Measurements from ENCODE around the gene LMX1A. TPM values are rescaled to one million over a fixed set of nuclear protein-coding genes. Genes with fewer than 3 reads are reported as not detected.

LMX1A gene
- total RNA-seq, 4 donors from 2014 or later, result 0.13 to 1.1 (median 0.51) TPM

GRCh38 chr1:165313903-165314302 lies 42.6 kb downstream of the LMX1A start:
- TF ChIP-seq CTCF (IDR thresholded peaks at IDR 0.05), result no peak
- TF ChIP-seq POLR2AphosphoS5 (IDR thresholded peaks at IDR 0.05), result no peak
- no peak for TF ChIP-seq POLR2A (IDR thresholded peaks at IDR 0.05)
- no peak for TF ChIP-seq EP300 (IDR thresholded peaks at IDR 0.05)
- Histone ChIP-seq H3K9me3 (peaks cover 0 to 10% (median 0%) of the 10 kb centered on the region in 3 donors), H3K36me3 (no peaks in the 10 kb centered on the region), H3K27ac (no peak overlapping the region), H3K4me3 (no peak overlapping the region), H3K27me3 (peaks cover 40% of the 10 kb centered on the region), H3K4me1 (no peaks in the 10 kb centered on the region)
- WGBS, 2 donors (ENCODE audit: low coverage in 1 of 2), result 43 to 49% methylated on average over 1 to 3 of the region's 4 CpGs
- no peak for ATAC-seq

- ATAC-seq, result no peak
- Histone ChIP-seq H3K4me3 (no peak overlapping the region), H3K27ac (no peak overlapping the region), H3K9me3 (peaks cover 0 to 10% (median 0%) of the 10 kb centered on the region in 3 donors), H3K36me3 (no peaks in the 10 kb centered on the region), H3K4me1 (no peaks in the 10 kb centered on the region), H3K27me3 (peaks cover 37% of the 10 kb centered on the region)
- 100% methylated on average over 1 of the region's 2 CpGs; no CpG with 5 or more reads in 1 of the 2 donors for WGBS, 2 donors (ENCODE audit: low coverage in 1 of 2)
- no peak for TF ChIP-seq EP300 (IDR thresholded peaks at IDR 0.05)
- TF ChIP-seq CTCF (IDR thresholded peaks at IDR 0.05), result no peak
- no peak for TF ChIP-seq POLR2A (IDR thresholded peaks at IDR 0.05)
- no peak for TF ChIP-seq POLR2AphosphoS5 (IDR thresholded peaks at IDR 0.05)
These were observed 43.9 kb downstream of the LMX1A start for GRCh38 chr1:165312591-165312990.

- no peak overlapping the region for H3K27ac ChIP-seq
These were observed 49.7 kb downstream of the LMX1A start for GRCh38 chr1:165306543-165307434.

GRCh38 chr1:165303386-165303785 lies 53.1 kb downstream of the LMX1A start:
- no peaks in the 10 kb centered on the region for H3K4me1 ChIP-seq
- 88 to 100% methylated on average over 2 to 3 of the region's 8 CpGs for WGBS, 2 donors (ENCODE audit: low coverage in 1 of 2)
- H3K27ac ChIP-seq, result no peak overlapping the region
- no peak overlapping the region for H3K4me3 ChIP-seq
- H3K36me3 ChIP-seq, result no peaks in the 10 kb centered on the region
- H3K9me3 ChIP-seq, result no peaks in the 10 kb centered on the region
- TF ChIP-seq POLR2A (IDR thresholded peaks at IDR 0.05) (no peak), POLR2AphosphoS5 (IDR thresholded peaks at IDR 0.05) (no peak), CTCF (IDR thresholded peaks at IDR 0.05) (no peak), EP300 (IDR thresholded peaks at IDR 0.05) (no peak)
- ATAC-seq, result no peak
- H3K27me3 ChIP-seq, result peaks cover 29% of the 10 kb centered on the region

More at GRCh38 chr1:165306543-165307434, 49.7 kb downstream of the LMX1A start:
- TF ChIP-seq POLR2AphosphoS5 (IDR thresholded peaks at IDR 0.05), result no peak
- no peak for TF ChIP-seq EP300 (IDR thresholded peaks at IDR 0.05)
- no peak for TF ChIP-seq POLR2A (IDR thresholded peaks at IDR 0.05)
- TF ChIP-seq CTCF (IDR thresholded peaks at IDR 0.05), result no peak
- 75 to 93% methylated on average over 1 of the region's 6 CpGs for WGBS, 2 donors (ENCODE audit: low coverage in 1 of 2)
- H3K36me3 ChIP-seq, result no peaks in the 10 kb centered on the region
- no peaks in the 10 kb centered on the region for H3K4me1 ChIP-seq
- ATAC-seq, result peak; percentile 65
- no peaks in the 10 kb centered on the region for H3K9me3 ChIP-seq
- peaks cover 30% of the 10 kb centered on the region for H3K27me3 ChIP-seq
- no peak overlapping the region for H3K4me3 ChIP-seq

All from gastroesophageal sphincter (tissue), 4 donors.